ENCODE measurements around the gene CEP290. TPM values are rescaled to one million over a fixed set of nuclear protein-coding genes. Genes with fewer than 3 reads are reported as not detected.
"Not testable (repeated sequence)": the region's sequence is repeated elsewhere in the genome, so short reads cannot be mapped to it uniquely, and the experiment has no call there.

CEP290 gene
- total and polyA plus RNA-seq, 2 donors (not counting 3 experiments of a cell fraction or from before 2014, with no cell fraction given), result 3.9 to 16.5 TPM

GRCh38 chr12:88035271-88035906, 106.5 kb downstream of the CEP290 start:
- H3K4me2 ChIP-seq (ENCODE audit: insufficient read depth, low read length), result peak overlapping the region; percentile 96
- TF ChIP-seq EZH2 (IDR thresholded peaks at IDR 0.05; ENCODE audit: borderline replicate concordance, low read depth, low read length, severe bottlenecking) (no peak), POLR2A (IDR thresholded peaks at IDR 0.05; ENCODE audit: low read depth, low read length) (peak; percentile 90), MAX (IDR thresholded peaks at IDR 0.05; ENCODE audit: insufficient read depth, insufficient read length) (peak; percentile 68), MYC (IDR thresholded peaks at IDR 0.05; ENCODE audit: low read depth, low read length) (peak; percentile 56), FOS (IDR thresholded peaks at IDR 0.05; ENCODE audit: borderline replicate concordance, insufficient read depth, low read length) (no peak), POLR2AphosphoS5 (IDR thresholded peaks at IDR 0.05; ENCODE audit: insufficient read depth, low read depth, low read length) (peak; percentile 91)
- CTCF ChIA-PET, result interaction anchor here (1.1 kb wide), 2 partner anchors 17 to 44 kb away, joined by 3 to 4 read pairs; no protein-coding TSS in a partner anchor
- H3K9me1 ChIP-seq (replicated peaks; ENCODE audit: control insufficient read depth, extremely low read depth, insufficient read depth, low read length), result no peaks in the 10 kb centered on the region
- H4K20me1 ChIP-seq (replicated peaks; ENCODE audit: control insufficient read depth, extremely low read depth, insufficient read depth, low read length), result no peaks in the 10 kb centered on the region
- peaks cover 13% of the 10 kb centered on the region for H3K4me1 ChIP-seq (ENCODE audit: control insufficient read depth, extremely low read depth, insufficient read depth, low read length)
- no peaks in the 10 kb centered on the region for H3K9me3 ChIP-seq (replicated peaks; ENCODE audit: control insufficient read depth, insufficient read depth, low read length)
- intact Hi-C loops (cut with micrococcal nuclease) (no loop called here), dilution Hi-C loops (cut with MboI; ENCODE audit: extremely low pct_ligation_motif_present, low sequenced_read_pairs) (no loop called here)
- FAIRE-seq (peak; percentile 76), DNase-seq (ENCODE audit: low read depth, low spot score) (peak; percentile 90)
- peak overlapping the region; percentile 79 for H2AFZ ChIP-seq (ENCODE audit: low read depth, low read length)
- H3K27me3 ChIP-seq (ENCODE audit: control insufficient read depth in 2 of 2, insufficient read depth in 2 of 2, low read length in 2 of 2), result no peaks in the 10 kb centered on the region
- H3K36me3 ChIP-seq (ENCODE audit: control insufficient read depth in 2 of 2, extremely low read depth in 1 of 2, insufficient read depth in 2 of 2, low read length in 2 of 2), result no peaks in the 10 kb centered on the region
- peak overlapping the region; percentile 17 for H3K27ac ChIP-seq (ENCODE audit: insufficient read depth, low read depth, low read length)
- peak overlapping the region; percentile 70 for H3K9ac ChIP-seq (replicated peaks; ENCODE audit: extremely low read depth, insufficient read depth, low read length)
- POLR2A ChIA-PET, result no interaction called here
- BruUV-seq (replicated peaks), result no TSS peak
- peaks cover 47% of the 10 kb centered on the region for H3K79me2 ChIP-seq (ENCODE audit: control insufficient read depth, insufficient read depth, low read length)
- peak overlapping the region; percentile 48 to 90 (median 63) for H3K4me3 ChIP-seq (replicated peaks in 1 of 3; ENCODE audit: insufficient read depth in 1 of 3, low read depth in 1 of 3, low read length in 3 of 3)

GRCh38 chr12:88031161-88031560, 110.7 kb downstream of the CEP290 start:
- DNase-seq (ENCODE audit: low read depth, low spot score); H3K9ac ChIP-seq (replicated peaks; ENCODE audit: extremely low read depth, insufficient read depth, low read length); CTCF ChIA-PET; BruUV-seq (replicated peaks); dilution Hi-C loops (cut with MboI; ENCODE audit: extremely low pct_ligation_motif_present, low sequenced_read_pairs); H3K27me3 ChIP-seq (ENCODE audit: control insufficient read depth in 2 of 2, insufficient read depth in 2 of 2, low read length in 2 of 2); H3K36me3 ChIP-seq (ENCODE audit: control insufficient read depth in 2 of 2, extremely low read depth in 1 of 2, insufficient read depth in 2 of 2, low read length in 2 of 2); intact Hi-C loops (cut with micrococcal nuclease); H3K4me1 ChIP-seq (ENCODE audit: control insufficient read depth, extremely low read depth, insufficient read depth, low read length); POLR2A ChIA-PET; H3K27ac ChIP-seq (ENCODE audit: insufficient read depth, low read depth, low read length); H3K9me3 ChIP-seq (replicated peaks; ENCODE audit: control insufficient read depth, insufficient read depth, low read length); H3K4me3 ChIP-seq (replicated peaks in 1 of 3; ENCODE audit: insufficient read depth in 1 of 3, low read depth in 1 of 3, low read length in 3 of 3); H3K9me1 ChIP-seq (replicated peaks; ENCODE audit: control insufficient read depth, extremely low read depth, insufficient read depth, low read length); FAIRE-seq; H3K79me2 ChIP-seq (ENCODE audit: control insufficient read depth, insufficient read depth, low read length); H4K20me1 ChIP-seq (replicated peaks; ENCODE audit: control insufficient read depth, extremely low read depth, insufficient read depth, low read length); H2AFZ ChIP-seq (ENCODE audit: low read depth, low read length); H3K4me2 ChIP-seq (ENCODE audit: insufficient read depth, low read length): not testable (repeated sequence)

Data from endothelial cell of umbilical vein (primary cell).